Liver (tissue), 9 donors: ENCODE measurements around the gene CLDN10. TPM values are rescaled to one million over a fixed set of nuclear protein-coding genes. Genes with fewer than 3 reads are reported as not detected.
"Not testable (repeated sequence)": the region's sequence is repeated elsewhere in the genome, so short reads cannot be mapped to it uniquely, and the experiment has no call there.

Experiments
- DNase-seq: peaks from one replicate; pipeline ENCODE4 v3.0.0-alpha.2; 2017; ENCODE audit warnings: low spot score
- H3K27ac ChIP-seq, 2 donors: one replicate each; pipeline ENCODE4 v1.7.0; 2013; ENCODE audit warnings: inconsistent platforms in 2 of 2, low read length in 2 of 2, control low read depth in 1 of 2, low read depth in 1 of 2, mild to moderate bottlenecking in 1 of 2
- H3K27me3 ChIP-seq, 4 donors: one replicate each; pipeline versions ENCODE4 v1.6.1 to v1.7.0; 2013; ENCODE audit warnings: low read length in 3 of 4, inconsistent platforms in 1 of 4, mild to moderate bottlenecking in 1 of 4, moderate library complexity in 1 of 4; ENCODE audit not compliant: control insufficient read depth in 4 of 4, insufficient read depth in 4 of 4
- H3K36me3 ChIP-seq, 4 donors: one replicate each; pipeline versions ENCODE4 v1.6.1 to v1.7.0; 2013; ENCODE audit warnings: low read length in 3 of 4, mild to moderate bottlenecking in 3 of 4, low read depth in 1 of 4, moderate library complexity in 1 of 4; ENCODE audit not compliant: control insufficient read depth in 4 of 4, insufficient read depth in 3 of 4
- H3K4me1 ChIP-seq, 4 donors: one replicate each; pipeline versions ENCODE4 v1.6.1 to v1.7.0; 2013; ENCODE audit warnings: low read length in 3 of 4, mild to moderate bottlenecking in 3 of 4, moderate library complexity in 1 of 4; ENCODE audit not compliant: control insufficient read depth in 4 of 4, insufficient read depth in 4 of 4
- H3K4me3 ChIP-seq, 3 donors: one replicate each; pipeline versions ENCODE4 v1.6.1 to v1.7.0; 2013; ENCODE audit warnings: low read length in 3 of 3, control low read depth in 1 of 3, low read depth in 1 of 3, mild to moderate bottlenecking in 1 of 3
- H3K9ac ChIP-seq, 2 donors: one replicate each; pipeline ENCODE4 v1.7.0; 2013; ENCODE audit warnings: low read length in 2 of 2, mild to moderate bottlenecking in 2 of 2, moderate library complexity in 2 of 2, control low read depth in 1 of 2, low read depth in 1 of 2
- H3K9me3 ChIP-seq, 4 donors: one replicate each; pipeline versions ENCODE4 v1.6.1 to v1.7.0; 2013; ENCODE audit warnings: low read length in 3 of 4; ENCODE audit not compliant: control insufficient read depth in 4 of 4
- ATF3 ChIP-seq: IDR thresholded peaks from 2 replicates; pipeline ENCODE4 v1.6.1; 2016; ENCODE audit warnings: antibody characterized with exemption
- EGR1 ChIP-seq, 2 donors: IDR thresholded peaks; 2 replicates each; pipeline ENCODE4 v1.6.1; 2016 to 2018; ENCODE audit warnings: antibody characterized with exemption in 2 of 2, low read depth in 2 of 2
- FOXA1 ChIP-seq: IDR thresholded peaks from 2 replicates; pipeline ENCODE4 v1.6.1; 2016; ENCODE audit warnings: antibody characterized with exemption
- FOXA2 ChIP-seq: IDR thresholded peaks from 2 replicates; pipeline ENCODE4 v1.6.1; 2016; ENCODE audit warnings: antibody characterized with exemption
- GABPA ChIP-seq, 2 donors: IDR thresholded peaks in 1 of 2; conservative IDR thresholded peaks in 1 of 2; 2 replicates each; pipeline ENCODE4 v1.6.1; 2016; ENCODE audit warnings: antibody characterized with exemption in 2 of 2, mild to moderate bottlenecking in 1 of 2, moderate library complexity in 1 of 2
- HNF4A ChIP-seq, 2 donors: conservative IDR thresholded peaks; 2 replicates each; pipeline ENCODE4 v1.6.1; 2016; ENCODE audit warnings: antibody characterized with exemption in 2 of 2, mild to moderate bottlenecking in 2 of 2
- HNF4G ChIP-seq: IDR thresholded peaks from 2 replicates; pipeline ENCODE4 v1.6.1; 2016; ENCODE audit warnings: antibody characterized with exemption
- JUND ChIP-seq, 2 donors: IDR thresholded peaks; 2 replicates each; pipeline ENCODE4 v1.6.1; 2016; ENCODE audit warnings: antibody characterized with exemption in 2 of 2
- MAX ChIP-seq: IDR thresholded peaks from 2 replicates; pipeline ENCODE4 v1.6.1; 2016; ENCODE audit warnings: antibody characterized with exemption
- NR2F2 ChIP-seq: IDR thresholded peaks from 2 replicates; pipeline ENCODE4 v1.6.1; 2016; ENCODE audit warnings: antibody characterized with exemption
- RAD21 ChIP-seq, 2 donors: IDR thresholded peaks; 2 replicates each; pipeline ENCODE4 v1.6.1; 2016; ENCODE audit warnings: antibody characterized with exemption in 2 of 2, mild to moderate bottlenecking in 2 of 2
- REST ChIP-seq: IDR thresholded peaks from 2 replicates; pipeline ENCODE4 v1.6.1; 2016; ENCODE audit warnings: antibody characterized with exemption, mild to moderate bottlenecking
- RXRA ChIP-seq, 2 donors: IDR thresholded peaks; 2 replicates each; pipeline ENCODE4 v1.6.1; 2017 to 2018; ENCODE audit warnings: antibody characterized with exemption in 2 of 2, mild to moderate bottlenecking in 1 of 2
- SP1 ChIP-seq: IDR thresholded peaks from 2 replicates; pipeline ENCODE4 v1.6.1; 2018; ENCODE audit warnings: antibody characterized with exemption, mild to moderate bottlenecking
- TAF1 ChIP-seq: conservative IDR thresholded peaks from 2 replicates; pipeline ENCODE4 v1.6.1; 2016; ENCODE audit warnings: antibody characterized with exemption, mild to moderate bottlenecking
- YY1 ChIP-seq: IDR thresholded peaks from 2 replicates; pipeline ENCODE4 v1.6.1; 2016; ENCODE audit warnings: antibody characterized with exemption, mild to moderate bottlenecking
- ZBTB33 ChIP-seq: IDR thresholded peaks from 2 replicates; pipeline ENCODE4 v1.6.1; 2016; ENCODE audit warnings: antibody characterized with exemption
- WGBS: extraction: QIAGEN DNeasy Blood & Tissue Kit; methylation state at CpG from one replicate; pipeline ENCODE4 v1.1.7; 2013; 5-methylcytosine and 5-hydroxymethylcytosine counted together
- polyA plus RNA-seq, 2 donors: library from polyadenylated mRNA; stranded (reverse) in 1 of 2; unstranded in 1 of 2; fragments of 200-250 nt in 1 of 2; fragments of >200 nt in 1 of 2; fragmentation: Nextera tagmentation in 1 of 2; extraction: Ambion mirVana in 1 of 2; gene quantifications; one replicate each; pipeline versions ENCODE4 v1.2.1 to v1.2.3, GENCODE V29; 2013 to 2015
- total RNA-seq, 2 donors: library from RNA; depleted of rRNA; stranded (reverse); fragments of >200 nt; gene quantifications; one replicate each; pipeline ENCODE4 v1.2.3, GENCODE V29; 2014
- donor health status: healthy.
- donor health status: healthy.
- donor health status: healthy.
- donor health status: healthy.
- donor health status: healthy.

Gene CLDN10
- total and polyA plus RNA-seq, 4 donors = 0.79 to 15.1 (median 3.1) TPM

- H3K27ac ChIP-seq = no peak overlapping the region
- H3K27me3 ChIP-seq = no peaks in the 10 kb centered on the region
- TF ChIP-seq MAX (no peak), HNF4G (no peak), EGR1 (IDR thresholded peaks at IDR 0.05; ENCODE audit: low read depth in 2 of 2) (no peak), HNF4A (conservative IDR thresholded peaks at IDR 0.05) (no peak), YY1 (no peak), NR2F2 (no peak), RXRA (IDR thresholded peaks at IDR 0.05) (no peak), JUND (IDR thresholded peaks at IDR 0.05) (no peak), REST (no peak), SP1 (no peak), GABPA (IDR thresholded peaks at IDR 0.05 in 1 of 2, conservative IDR thresholded peaks at IDR 0.05 in 1 of 2) (no peak), ATF3 (no peak), ZBTB33 (no peak)
- H3K9me3 ChIP-seq = no peaks in the 10 kb centered on the region
- no peak overlapping the region for H3K4me3 ChIP-seq
- no peak overlapping the region for H3K9ac ChIP-seq
- no peak for DNase-seq
- WGBS = 68% methylated on average over 3 of the region's 3 CpGs
- no peaks in the 10 kb centered on the region for H3K4me1 ChIP-seq
- no peaks in the 10 kb centered on the region for H3K36me3 ChIP-seq
These were observed 11.6 kb downstream of the CLDN10 start for GRCh38 chr13:95564091-95564490.

GRCh38 chr13:95564733-95565291 lies 12.3 kb downstream of the CLDN10 start:
- TF ChIP-seq HNF4G (no peak), SP1 (no peak), RAD21 (IDR thresholded peaks at IDR 0.05) (no peak), FOXA1 (no peak), YY1 (no peak), FOXA2 (no peak), RXRA (IDR thresholded peaks at IDR 0.05) (no peak), TAF1 (no peak), ZBTB33 (no peak), NR2F2 (no peak)
- no peaks in the 10 kb centered on the region for H3K9me3 ChIP-seq
- no peak overlapping the region for H3K27ac ChIP-seq
- WGBS = 53% methylated on average over 5 of the region's 5 CpGs
- H3K9ac ChIP-seq = no peak overlapping the region
- H3K36me3 ChIP-seq = no peaks in the 10 kb centered on the region
- no peaks in the 10 kb centered on the region for H3K4me1 ChIP-seq
- H3K27me3 ChIP-seq = no peaks in the 10 kb centered on the region
- no peak for DNase-seq
- no peak overlapping the region for H3K4me3 ChIP-seq

GRCh38 chr13:95565758-95566157 lies 13.2 kb downstream of the CLDN10 start:
- not testable (repeated sequence) for H3K27me3 ChIP-seq, H3K36me3 ChIP-seq, H3K4me1 ChIP-seq, H3K4me3 ChIP-seq, H3K9me3 ChIP-seq, H3K9ac ChIP-seq, H3K27ac ChIP-seq, DNase-seq
- WGBS = 89% methylated on average over 1 of the region's 1 CpG
